SK-N-SH treated with all-trans-retinoic acid at 6 μM for 48 hours (cell line): ENCODE data around the gene SLC6A9.

Experiments
- ARNTL ChIP-seq: fragments of 450-650 bp; formaldehyde crosslinking; IDR thresholded peaks from 2 replicates; pipeline ENCODE4 v1.5.0; 2020; ENCODE audit warnings: low read depth, mild to moderate bottlenecking, moderate library complexity, borderline replicate concordance
- BACH2 ChIP-seq: fragments of 250-450 bp; sonication (Bioruptor Pico); IDR thresholded peaks from 2 replicates; pipeline ENCODE4 v1.9.0; 2021; ENCODE audit warnings: mild to moderate bottlenecking, borderline replicate concordance
- CREB5 ChIP-seq: fragments of 250-450 bp; sonication (Bioruptor Pico); IDR thresholded peaks from 2 replicates; pipeline ENCODE4 v1.5.1; 2020; ENCODE audit warnings: low read depth, mild to moderate bottlenecking, moderate library complexity
- CSDC2 ChIP-seq: fragments of 250-450 bp; sonication (Bioruptor Pico); IDR thresholded peaks from 2 replicates; pipeline ENCODE4 v1.5.0; 2020; ENCODE audit warnings: mild to moderate bottlenecking, moderate library complexity
- ESRRG ChIP-seq: fragments of 250-450 bp; sonication (Bioruptor Pico); IDR thresholded peaks from 2 replicates; pipeline ENCODE4 v1.6.1; 2021; ENCODE audit warnings: mild to moderate bottlenecking
- PATZ1 ChIP-seq: fragments of 250-450 bp; sonication (Bioruptor Pico); IDR thresholded peaks from 2 replicates; pipeline ENCODE4 v1.8.0; 2020; ENCODE audit warnings: mild to moderate bottlenecking, moderate library complexity, borderline replicate concordance
- PPARA ChIP-seq: fragments of 250-450 bp; sonication (Bioruptor Pico); IDR thresholded peaks from 2 replicates; pipeline ENCODE4 v1.5.0; 2020; ENCODE audit warnings: mild to moderate bottlenecking, borderline replicate concordance
- TSHZ2 ChIP-seq: fragments of 250-450 bp; sonication (Bioruptor Pico); IDR thresholded peaks from 2 replicates; pipeline ENCODE4 v1.5.0; 2020; ENCODE audit warnings: mild to moderate bottlenecking, moderate library complexity
- ZFP3 ChIP-seq: fragments of 250-450 bp; sonication (Bioruptor Pico); IDR thresholded peaks from 2 replicates; pipeline ENCODE4 v1.5.0; 2020; ENCODE audit warnings: mild to moderate bottlenecking, moderate library complexity

GRCh38 chr1:43994071-43994470 lies 37.2 kb downstream of the SLC6A9 start:
- TF ChIP-seq PATZ1 (CRISPR knock-in tag) (no peak), ZFP3 (CRISPR knock-in tag) (no peak), PPARA (CRISPR knock-in tag) (no peak), BACH2 (CRISPR knock-in tag) (no peak), CSDC2 (no peak), ARNTL (CRISPR knock-in tag) (no peak), TSHZ2 (CRISPR knock-in tag) (no peak), CREB5 (CRISPR knock-in tag) (no peak), ESRRG (CRISPR knock-in tag) (no peak)
